ENCODE results near the gene GLIS1. TPM values are rescaled to one million over a fixed set of nuclear protein-coding genes. Genes with fewer than 3 reads are reported as not detected.

The GLIS1 gene
- total and polyA plus RNA-seq, 10 of the 15 experiments (the other 5 are each of a cell fraction or from before 2014, with no cell fraction given) = not detected

- no peak for TF ChIP-seq RBBP5 (conservative IDR thresholded peaks at IDR 0.05)
- no peak for TF ChIP-seq ZNF207 (IDR thresholded peaks at IDR 0.05; ENCODE audit: borderline replicate concordance)
Measured at GRCh38 chr1:53691326-53691725, 47.6 kb downstream of the GLIS1 start (continued).

DNA sequence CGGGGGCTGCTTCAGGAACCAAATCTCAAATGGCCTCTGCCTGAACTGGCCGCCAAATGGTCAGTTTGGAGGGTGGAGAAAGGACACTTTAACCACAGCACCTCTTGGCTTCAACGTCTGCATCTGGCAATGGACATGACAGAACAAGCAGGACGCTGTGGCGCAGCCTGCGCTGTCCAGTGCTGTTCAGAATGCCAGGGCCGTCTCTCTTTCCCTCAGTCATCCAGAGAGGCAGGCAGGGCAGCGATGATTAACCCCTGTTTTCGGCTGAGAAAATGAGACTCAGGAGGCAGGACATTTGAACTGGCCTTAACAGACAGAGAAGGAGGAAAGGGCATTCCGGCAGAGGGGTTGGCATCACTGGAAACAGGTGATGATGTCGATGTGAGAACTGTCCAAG lies 48.6 kb downstream of the GLIS1 start:
- H3K4me2 ChIP-seq (ENCODE audit: control insufficient read depth, insufficient read depth) = no peak overlapping the region
- no peak overlapping the region for H3K4me3 ChIP-seq
- intact Hi-C loops (cut with micrococcal nuclease; ENCODE audit: unreplicated experiment) = no loop called here
- ChIA-PET CTCF (no interaction called here), SMC1A (ENCODE audit: uncharacterized antibody, unreplicated experiment) (no interaction called here), POLR2A (no interaction called here), RAD21 (ENCODE audit: unreplicated experiment) (no interaction called here)
- H3K36me3 ChIP-seq (ENCODE audit: control insufficient read depth in 2 of 2, insufficient read depth in 2 of 2, low read length in 1 of 2) = no peaks in the 10 kb centered on the region
- DNase-seq (ENCODE audit: low read depth, low spot score) (no peak), FAIRE-seq (no peak), ATAC-seq (no peak)
- in situ Hi-C loops (cut with MboI) = no loop called here
- H3K27ac ChIP-seq (ENCODE audit: control insufficient read depth, insufficient read depth) = no peak overlapping the region
- no peaks in the 10 kb centered on the region for H3K79me2 ChIP-seq (ENCODE audit: control insufficient read depth, insufficient read depth, low read length)
- WGBS (ENCODE audit: insufficient coverage, insufficient replicate concordance, low lambda C conversion rate, missing lambda C conversion rate) = 27% methylated on average over 11 of the region's 11 CpGs
- no peaks in the 10 kb centered on the region for H4K20me1 ChIP-seq (ENCODE audit: control insufficient read depth, insufficient read depth)
- BruUV-seq (replicated peaks) = no TSS peak
- no peak overlapping the region for H3K9ac ChIP-seq (ENCODE audit: control insufficient read depth, insufficient read depth, low read length)
- no peak overlapping the region for H2AFZ ChIP-seq (ENCODE audit: control insufficient read depth, low read depth, low read length)
- no peak for TF ChIP-seq SMC3 (IDR thresholded peaks at IDR 0.05; ENCODE audit: borderline replicate concordance, low read length)
- TF ChIP-seq PBX3 (IDR thresholded peaks at IDR 0.05; ENCODE audit: insufficient replicate concordance, low read depth, low read length) = no peak
- no peaks in the 10 kb centered on the region for H3K9me3 ChIP-seq (replicated peaks; ENCODE audit: control insufficient read depth, insufficient read depth, low read length)
- H3K4me1 ChIP-seq (ENCODE audit: control insufficient read depth, insufficient read depth, low read length) = no peaks in the 10 kb centered on the region
- H3K27me3 ChIP-seq (replicated peaks in 1 of 2; ENCODE audit: control insufficient read depth in 2 of 2, insufficient read depth in 2 of 2, low read length in 1 of 2) = peaks cover 0 to 7% of the 10 kb centered on the region in 2 experiments; a peak in 2 of 4 replicates

DNA sequence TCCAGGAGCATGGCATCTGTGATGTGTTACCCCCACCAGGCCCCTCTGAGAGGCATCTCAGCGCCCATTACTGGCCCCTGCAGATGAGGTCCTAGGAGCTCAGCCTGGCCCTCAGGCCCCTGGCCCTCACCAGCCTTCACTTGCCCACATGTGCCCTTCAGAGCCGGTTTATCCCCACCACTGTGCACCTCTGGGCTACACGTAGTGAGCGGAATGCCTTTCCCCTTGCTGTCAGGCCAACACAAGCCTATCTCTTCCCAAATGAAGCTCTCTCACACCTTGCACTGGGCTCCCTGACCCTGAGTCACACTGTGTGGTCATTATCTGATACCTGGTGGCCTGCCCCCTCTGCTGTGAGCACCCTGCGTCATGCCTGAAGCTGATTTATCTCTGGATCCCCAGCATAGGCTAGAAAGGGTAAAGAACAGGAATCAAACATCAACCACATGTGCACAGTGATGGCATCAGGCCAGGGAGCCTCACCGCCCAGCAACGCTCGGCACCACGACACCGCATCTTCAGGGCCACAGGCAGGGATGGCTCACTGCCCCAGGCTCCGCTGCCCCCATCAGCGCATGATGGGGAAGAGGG lies 49.1 kb downstream of the GLIS1 start:
- H3K9ac ChIP-seq (ENCODE audit: control insufficient read depth, insufficient read depth, low read length) = no peak overlapping the region
- no peak for FAIRE-seq
- no peak overlapping the region for H3K4me3 ChIP-seq
- H3K27ac ChIP-seq (ENCODE audit: control insufficient read depth, insufficient read depth) = no peak overlapping the region
- H3K4me1 ChIP-seq (ENCODE audit: control insufficient read depth, insufficient read depth, low read length) = no peaks in the 10 kb centered on the region
- ChIA-PET CTCF (no interaction called here), RAD21 (ENCODE audit: unreplicated experiment) (no interaction called here), POLR2A (interaction anchor here (0.6 kb wide), 1 partner anchor 56 kb away, joined by 3 read pairs; no protein-coding TSS in a partner anchor), SMC1A (ENCODE audit: uncharacterized antibody, unreplicated experiment) (no interaction called here)
- H3K79me2 ChIP-seq (ENCODE audit: control insufficient read depth, insufficient read depth, low read length) = no peaks in the 10 kb centered on the region
- DNase-seq (ENCODE audit: low read depth, low spot score) = no peak
- 49% methylated on average over 12 of the region's 12 CpGs for WGBS (ENCODE audit: insufficient coverage, insufficient replicate concordance, low lambda C conversion rate, missing lambda C conversion rate)
- no TSS peak for BruUV-seq (replicated peaks)
- intact Hi-C loops (cut with micrococcal nuclease; ENCODE audit: unreplicated experiment) (loop anchor here (2.0 kb wide), 1 partner anchor 205 kb away; no protein-coding TSS in a partner anchor), in situ Hi-C loops (cut with MboI) (no loop called here)
- no peaks in the 10 kb centered on the region for H3K9me3 ChIP-seq (replicated peaks; ENCODE audit: control insufficient read depth, insufficient read depth, low read length)
- no peaks in the 10 kb centered on the region for H3K36me3 ChIP-seq (ENCODE audit: control insufficient read depth in 2 of 2, insufficient read depth in 2 of 2, low read length in 1 of 2)
- ATAC-seq = no peak
- H2AFZ ChIP-seq (ENCODE audit: control insufficient read depth, low read depth, low read length) = no peak overlapping the region
- H3K27me3 ChIP-seq (replicated peaks in 1 of 2; ENCODE audit: control insufficient read depth in 2 of 2, insufficient read depth in 2 of 2, low read length in 1 of 2) = peaks cover 0 to 7% of the 10 kb centered on the region in 2 experiments; a peak in 2 of 4 replicates
- H4K20me1 ChIP-seq (ENCODE audit: control insufficient read depth, insufficient read depth) = no peaks in the 10 kb centered on the region
- H3K4me2 ChIP-seq (ENCODE audit: control insufficient read depth, insufficient read depth) = no peak overlapping the region
- TF ChIP-seq, protein P1, sequence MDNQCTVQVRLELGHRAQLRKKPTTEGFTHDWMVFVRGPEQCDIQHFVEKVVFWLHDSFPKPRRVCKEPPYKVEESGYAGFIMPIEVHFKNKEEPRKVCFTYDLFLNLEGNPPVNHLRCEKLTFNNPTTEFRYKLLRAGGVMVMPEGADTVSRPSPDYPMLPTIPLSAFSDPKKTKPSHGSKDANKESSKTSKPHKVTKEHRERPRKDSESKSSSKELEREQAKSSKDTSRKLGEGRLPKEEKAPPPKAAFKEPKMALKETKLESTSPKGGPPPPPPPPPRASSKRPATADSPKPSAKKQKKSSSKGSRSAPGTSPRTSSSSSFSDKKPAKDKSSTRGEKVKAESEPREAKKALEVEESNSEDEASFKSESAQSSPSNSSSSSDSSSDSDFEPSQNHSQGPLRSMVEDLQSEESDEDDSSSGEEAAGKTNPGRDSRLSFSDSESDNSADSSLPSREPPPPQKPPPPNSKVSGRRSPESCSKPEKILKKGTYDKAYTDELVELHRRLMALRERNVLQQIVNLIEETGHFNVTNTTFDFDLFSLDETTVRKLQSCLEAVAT (IDR thresholded peaks at IDR 0.05) = no peak
- no peak for TF ChIP-seq CBX3 (IDR thresholded peaks at IDR 0.05; ENCODE audit: borderline replicate concordance, low read depth)
- no peak for TF ChIP-seq ZNF274 (IDR thresholded peaks at IDR 0.05; ENCODE audit: insufficient read depth, insufficient read length)
- no peak for TF ChIP-seq KDM1A (IDR thresholded peaks at IDR 0.05; ENCODE audit: borderline replicate concordance)
- no peak for TF ChIP-seq YBX1 (IDR thresholded peaks at IDR 0.05)
- TF ChIP-seq NR2C1 (IDR thresholded peaks at IDR 0.05) = no peak
- no peak for TF ChIP-seq TBL1XR1 (IDR thresholded peaks at IDR 0.05; ENCODE audit: low read depth, low read length)
- no peak for TF ChIP-seq MXI1 (IDR thresholded peaks at IDR 0.05; ENCODE audit: low read depth, low read length)
- no peak for TF ChIP-seq NRF1 (conservative IDR thresholded peaks at IDR 0.05; ENCODE audit: low read depth, low read length)
- TF ChIP-seq NFIC (IDR thresholded peaks at IDR 0.05; ENCODE audit: low read depth, low read length) = no peak
- no peak for TF ChIP-seq YY1 (IDR thresholded peaks at IDR 0.05; ENCODE audit: low read depth, low read length)
- TF ChIP-seq POLR2AphosphoS5 (IDR thresholded peaks at IDR 0.05; ENCODE audit: low read length) = no peak

Measured in GM12878 (cell line).